Measurements from ENCODE around the gene HSH2D. TPM values are rescaled to one million over a fixed set of nuclear protein-coding genes. Genes with fewer than 3 reads are reported as not detected.

HSH2D gene
- total RNA-seq, 2 donors from 2014 or later, result 27.7 to 31.8 TPM

GRCh38 chr19:16197188-16197621 lies 53.7 kb downstream of the HSH2D start:
- ATAC-seq, result no peak
- peaks cover 29% of the 10 kb centered on the region for H3K4me1 Mint-ChIP-seq
- H3K27ac Mint-ChIP-seq, result peak overlapping the region; percentile 83
- DNase-seq, result no peak
- peak overlapping the region; percentile 78 for H3K4me3 Mint-ChIP-seq
- H3K27me3 Mint-ChIP-seq, result no peaks in the 10 kb centered on the region
- no peaks in the 10 kb centered on the region for H3K9me3 ChIP-seq (ENCODE audit: control insufficient read depth, low read length, poor library complexity, severe bottlenecking)
- H3K36me3 Mint-ChIP-seq (ENCODE audit: low read depth), result peaks cover 5% of the 10 kb centered on the region

DNA sequence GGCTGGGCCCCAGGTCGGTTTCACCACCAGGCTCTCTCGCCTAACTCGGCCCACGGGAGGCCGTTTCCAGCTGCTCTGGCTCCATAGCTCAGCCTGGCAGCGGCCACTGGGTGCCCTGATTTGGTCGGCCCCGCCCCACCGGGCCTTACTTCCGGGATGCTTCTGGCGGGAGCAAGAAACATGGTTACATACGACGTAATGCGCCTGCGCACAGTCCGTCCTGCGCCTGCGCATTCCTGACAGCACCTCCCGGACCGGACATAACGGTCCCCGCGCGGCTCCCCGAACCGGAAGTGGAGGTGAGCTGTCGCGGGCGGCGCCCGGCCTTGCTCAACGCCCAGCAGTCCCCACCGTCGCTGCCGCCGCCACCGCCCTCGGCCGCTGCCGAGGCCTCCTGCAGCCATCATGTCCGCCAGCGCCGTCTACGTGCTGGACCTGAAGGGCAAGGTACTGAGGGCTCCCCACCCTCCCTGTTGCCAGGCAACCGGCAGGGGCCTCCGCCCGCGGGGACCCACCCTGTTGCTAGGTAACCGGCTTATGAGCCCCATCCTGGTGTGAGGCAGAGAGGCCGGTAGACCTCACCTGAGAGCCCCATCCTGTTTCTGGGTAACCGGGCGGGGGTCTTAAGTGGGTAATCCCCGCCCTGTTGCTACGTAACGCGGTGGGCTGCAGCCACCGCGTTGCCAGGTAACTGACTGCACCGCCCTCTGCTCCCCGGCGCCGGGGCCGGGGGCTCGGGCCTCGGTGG lies 54.3 kb downstream of the HSH2D start, which contains the start of gene AP1M1:
Gene AP1M1 (plus strand): TSS at position 290 of the 748 bp plus-strand sequence. CDS start 116 bp downstream, at position 406.
- H3K27me3 Mint-ChIP-seq, result no peaks in the 10 kb centered on the region
- H3K4me1 Mint-ChIP-seq, result peaks cover 32% of the 10 kb centered on the region
- DNase-seq, result peak; percentile 96 to 97 (median 97)
- H3K27ac Mint-ChIP-seq, result peak within 1 kb of the TSS; percentile 83
- H3K9me3 ChIP-seq (ENCODE audit: control insufficient read depth, low read length, poor library complexity, severe bottlenecking), result no peaks in the 10 kb centered on the region
- peaks cover 8% of the 10 kb centered on the region for H3K36me3 Mint-ChIP-seq (ENCODE audit: low read depth)
- peak; percentile 90 for ATAC-seq
- peak within 1 kb of the TSS; percentile 78 for H3K4me3 Mint-ChIP-seq

DNA sequence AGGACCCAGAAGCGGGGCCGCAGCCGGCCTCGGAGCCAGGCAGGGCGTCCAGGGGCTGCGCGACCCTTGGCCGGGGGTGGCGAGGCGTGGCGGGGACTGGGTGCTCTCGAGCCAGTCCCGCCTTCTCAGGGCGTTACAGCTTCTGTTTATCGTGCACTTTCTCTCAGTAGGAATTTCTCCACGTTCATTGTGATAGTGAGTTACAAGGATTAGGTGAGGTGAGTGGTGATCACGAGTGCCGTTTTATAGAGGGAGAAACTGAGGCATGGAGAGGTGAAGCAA lies 54.8 kb downstream of the HSH2D start:
- no peak for DNase-seq
- Mint-ChIP-seq H3K27ac (no peak overlapping the region), H3K27me3 (no peaks in the 10 kb centered on the region), H3K36me3 (ENCODE audit: low read depth) (peaks cover 8% of the 10 kb centered on the region), H3K4me3 (peak overlapping the region; percentile 78), H3K4me1 (peaks cover 32% of the 10 kb centered on the region)
- ATAC-seq, result no peak
- H3K9me3 ChIP-seq (ENCODE audit: control insufficient read depth, low read length, poor library complexity, severe bottlenecking), result no peaks in the 10 kb centered on the region

GRCh38 chr19:16199275-16199932 lies 55.9 kb downstream of the HSH2D start:
- Mint-ChIP-seq H3K36me3 (ENCODE audit: low read depth) (peaks cover 8% of the 10 kb centered on the region), H3K27ac (peak overlapping the region; percentile 67), H3K4me1 (peaks cover 32% of the 10 kb centered on the region), H3K27me3 (no peaks in the 10 kb centered on the region), H3K4me3 (peak overlapping the region; percentile 78)
- ATAC-seq, result no peak
- H3K9me3 ChIP-seq (ENCODE audit: control insufficient read depth, low read length, poor library complexity, severe bottlenecking), result no peaks in the 10 kb centered on the region
- no peak for DNase-seq

DNA sequence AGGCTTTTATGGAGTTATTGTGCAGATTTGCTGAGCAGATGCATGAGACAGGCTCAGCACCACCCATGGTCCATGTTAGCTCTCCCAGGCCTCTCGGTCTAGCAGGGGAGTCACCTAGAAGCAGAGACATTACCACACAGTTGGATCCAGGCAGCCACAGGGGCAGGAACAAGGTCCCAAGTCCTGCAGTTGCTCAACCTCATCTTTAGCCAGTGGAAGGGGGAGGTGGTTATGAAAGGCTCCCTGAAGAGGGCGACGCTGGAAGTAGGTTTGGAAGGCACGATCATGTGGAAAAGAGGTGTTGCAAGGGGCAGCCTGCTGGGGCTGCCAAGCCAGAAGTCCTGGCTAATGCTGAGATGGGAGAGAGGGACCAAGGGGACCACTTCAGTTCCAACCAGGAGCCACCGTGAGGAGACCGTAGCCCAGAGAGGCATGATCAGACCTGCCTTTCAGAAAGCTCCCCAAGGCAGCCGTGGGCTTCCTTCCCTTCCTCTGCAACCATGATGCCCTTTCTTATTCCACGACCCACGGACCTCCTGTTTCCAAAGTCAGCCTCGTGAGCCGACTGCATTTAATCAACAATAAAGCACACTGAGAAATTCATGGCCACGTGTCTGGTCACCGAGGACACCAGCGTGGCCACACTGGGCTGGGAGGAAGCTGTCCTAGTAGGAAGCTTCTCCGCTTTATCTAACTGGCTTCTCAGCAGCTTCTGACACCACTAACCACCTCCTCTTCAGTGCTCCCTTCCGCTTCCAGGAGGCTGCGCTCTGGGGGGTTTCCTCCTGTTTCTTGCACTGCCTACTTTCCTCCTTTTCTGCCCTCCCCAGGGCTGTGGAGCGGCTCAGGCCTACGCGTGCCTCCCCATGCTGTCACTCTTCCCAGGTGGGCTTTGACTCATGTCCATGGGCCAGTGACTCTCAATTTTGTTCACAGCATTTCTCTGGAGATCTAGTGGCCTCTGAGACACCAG lies 56.8 kb downstream of the HSH2D start:
- peak overlapping the region; percentile 41 for H3K4me3 Mint-ChIP-seq
- no peaks in the 10 kb centered on the region for H3K27me3 Mint-ChIP-seq
- DNase-seq, result no peak
- peaks cover 8% of the 10 kb centered on the region for H3K36me3 Mint-ChIP-seq (ENCODE audit: low read depth)
- no peak for ATAC-seq
- H3K4me1 Mint-ChIP-seq, result peaks cover 32% of the 10 kb centered on the region
- peak overlapping the region; percentile 71 for H3K27ac Mint-ChIP-seq
- no peaks in the 10 kb centered on the region for H3K9me3 ChIP-seq (ENCODE audit: control insufficient read depth, low read length, poor library complexity, severe bottlenecking)

GRCh38 chr19:16201011-16201391 lies 57.5 kb downstream of the HSH2D start:
- Mint-ChIP-seq H3K27me3 (no peaks in the 10 kb centered on the region), H3K4me3 (no peak overlapping the region), H3K36me3 (ENCODE audit: low read depth) (peaks cover 8% of the 10 kb centered on the region), H3K27ac (peak overlapping the region; percentile 71), H3K4me1 (peaks cover 32% of the 10 kb centered on the region)
- no peaks in the 10 kb centered on the region for H3K9me3 ChIP-seq (ENCODE audit: control insufficient read depth, low read length, poor library complexity, severe bottlenecking)
- DNase-seq (no peak), ATAC-seq (no peak)

GRCh38 chr19:16202320-16203255 lies 59.1 kb downstream of the HSH2D start:
- no peaks in the 10 kb centered on the region for H3K9me3 ChIP-seq (ENCODE audit: control insufficient read depth, low read length, poor library complexity, severe bottlenecking)
- Mint-ChIP-seq H3K27ac (peak overlapping the region; percentile 45), H3K27me3 (no peaks in the 10 kb centered on the region), H3K4me3 (no peak overlapping the region), H3K36me3 (ENCODE audit: low read depth) (peaks cover 8% of the 10 kb centered on the region), H3K4me1 (peaks cover 33% of the 10 kb centered on the region)
- DNase-seq (no peak), ATAC-seq (no peak)

- peaks cover 10% of the 10 kb centered on the region for H3K36me3 Mint-ChIP-seq (ENCODE audit: low read depth)
- no peaks in the 10 kb centered on the region for H3K9me3 ChIP-seq (ENCODE audit: control insufficient read depth, low read length, poor library complexity, severe bottlenecking)
- no peak for DNase-seq
- H3K4me1 Mint-ChIP-seq, result peaks cover 33% of the 10 kb centered on the region
- no peaks in the 10 kb centered on the region for H3K27me3 Mint-ChIP-seq
- ATAC-seq, result no peak
- peak overlapping the region; percentile 45 for H3K27ac Mint-ChIP-seq
- H3K4me3 Mint-ChIP-seq, result no peak overlapping the region
These were observed 59.9 kb downstream of the HSH2D start for GRCh38 chr19:16203256-16204004.

GRCh38 chr19:16204005-16204294 lies 60.5 kb downstream of the HSH2D start:
- ATAC-seq (no peak), DNase-seq (no peak)
- Mint-ChIP-seq H3K27ac (no peak overlapping the region), H3K4me1 (peaks cover 32% of the 10 kb centered on the region), H3K27me3 (no peaks in the 10 kb centered on the region), H3K4me3 (no peak overlapping the region), H3K36me3 (ENCODE audit: low read depth) (peaks cover 10% of the 10 kb centered on the region)
- H3K9me3 ChIP-seq (ENCODE audit: control insufficient read depth, low read length, poor library complexity, severe bottlenecking), result no peaks in the 10 kb centered on the region

GRCh38 chr19:16205205-16206045 lies 61.9 kb downstream of the HSH2D start:
- no peaks in the 10 kb centered on the region for H3K9me3 ChIP-seq (ENCODE audit: control insufficient read depth, low read length, poor library complexity, severe bottlenecking)
- H3K27ac Mint-ChIP-seq, result no peak overlapping the region
- no peak for ATAC-seq
- no peak overlapping the region for H3K4me3 Mint-ChIP-seq
- H3K4me1 Mint-ChIP-seq, result peaks cover 25% of the 10 kb centered on the region
- DNase-seq, result no peak
- no peaks in the 10 kb centered on the region for H3K27me3 Mint-ChIP-seq
- peaks cover 13% of the 10 kb centered on the region for H3K36me3 Mint-ChIP-seq (ENCODE audit: low read depth)

DNA sequence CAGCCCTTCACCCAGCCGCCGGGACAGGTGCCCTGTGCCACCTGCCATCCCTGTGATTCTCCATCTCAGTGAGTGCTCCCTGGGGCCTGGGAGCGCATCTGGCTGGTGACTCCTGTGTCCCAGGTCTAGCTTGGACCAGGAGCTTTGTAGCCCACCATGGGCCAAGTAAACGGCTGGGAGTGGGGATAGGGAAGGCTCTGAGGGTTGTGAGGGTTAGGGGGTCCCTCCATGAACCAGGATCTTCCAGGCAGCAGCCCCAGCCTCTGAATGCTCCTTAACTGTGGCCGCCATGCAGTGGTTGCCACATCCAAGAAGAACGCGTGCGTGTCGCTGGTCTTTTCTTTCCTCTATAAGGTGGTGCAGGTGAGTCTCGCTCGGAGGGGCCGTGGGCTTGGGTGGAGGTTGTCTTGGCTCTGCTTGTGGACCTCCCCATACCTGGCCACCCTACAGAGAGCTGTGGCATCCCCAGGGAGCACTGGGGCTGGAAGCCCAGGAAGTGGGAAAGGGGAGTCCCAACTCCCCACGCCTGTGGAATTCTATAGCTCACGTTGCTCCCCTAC lies 62.6 kb downstream of the HSH2D start:
- no peaks in the 10 kb centered on the region for H3K9me3 ChIP-seq (ENCODE audit: control insufficient read depth, low read length, poor library complexity, severe bottlenecking)
- Mint-ChIP-seq H3K27ac (peak overlapping the region; percentile 85), H3K4me1 (peaks cover 22% of the 10 kb centered on the region), H3K27me3 (no peaks in the 10 kb centered on the region), H3K4me3 (peak overlapping the region; percentile 25), H3K36me3 (ENCODE audit: low read depth) (peaks cover 11% of the 10 kb centered on the region)
- DNase-seq, result no peak
- no peak for ATAC-seq
